HG03571 (cell line): Measurements from ENCODE around the gene FST.

Experiments
- ATAC-seq: cut with Tn5 transposase; IDR thresholded peaks from one replicate; pipeline ENCODE4 v1.9.1; 2021; ENCODE audit not compliant: unreplicated experiment

The FST gene, protein sequence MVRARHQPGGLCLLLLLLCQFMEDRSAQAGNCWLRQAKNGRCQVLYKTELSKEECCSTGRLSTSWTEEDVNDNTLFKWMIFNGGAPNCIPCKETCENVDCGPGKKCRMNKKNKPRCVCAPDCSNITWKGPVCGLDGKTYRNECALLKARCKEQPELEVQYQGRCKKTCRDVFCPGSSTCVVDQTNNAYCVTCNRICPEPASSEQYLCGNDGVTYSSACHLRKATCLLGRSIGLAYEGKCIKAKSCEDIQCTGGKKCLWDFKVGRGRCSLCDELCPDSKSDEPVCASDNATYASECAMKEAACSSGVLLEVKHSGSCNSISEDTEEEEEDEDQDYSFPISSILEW

GRCh38 chr5:53480416-53481158 is at the start of gene FST:
FST (plus strand) TSS chr5:53480629; CDS start chr5:53480792, 163 bp downstream.
- no peak for ATAC-seq

GRCh38 chr5:53431665-53432064 is 48.8 kb upstream of the FST start:
- ATAC-seq = no peak

GRCh38 chr5:53433026-53433425 is 47.4 kb upstream of the FST start:
- no peak for ATAC-seq

- ATAC-seq = no peak
These were observed 45.9 kb upstream of the FST start for GRCh38 chr5:53434541-53434940.

GRCh38 chr5:53436480-53437191 is 43.8 kb upstream of the FST start:
- no peak for ATAC-seq

GRCh38 chr5:53438079-53438478 is 42.4 kb upstream of the FST start:
- ATAC-seq = no peak

- ATAC-seq = no peak
These were observed 41.6 kb upstream of the FST start for GRCh38 chr5:53438486-53439472.

- no peak for ATAC-seq
These were observed 37.5 kb upstream of the FST start for GRCh38 chr5:53442961-53443360.

- no peak for ATAC-seq
These were observed 34.9 kb upstream of the FST start for GRCh38 chr5:53445569-53445968.

GRCh38 chr5:53446908-53447307 is 33.5 kb upstream of the FST start:
- ATAC-seq = no peak

DNA sequence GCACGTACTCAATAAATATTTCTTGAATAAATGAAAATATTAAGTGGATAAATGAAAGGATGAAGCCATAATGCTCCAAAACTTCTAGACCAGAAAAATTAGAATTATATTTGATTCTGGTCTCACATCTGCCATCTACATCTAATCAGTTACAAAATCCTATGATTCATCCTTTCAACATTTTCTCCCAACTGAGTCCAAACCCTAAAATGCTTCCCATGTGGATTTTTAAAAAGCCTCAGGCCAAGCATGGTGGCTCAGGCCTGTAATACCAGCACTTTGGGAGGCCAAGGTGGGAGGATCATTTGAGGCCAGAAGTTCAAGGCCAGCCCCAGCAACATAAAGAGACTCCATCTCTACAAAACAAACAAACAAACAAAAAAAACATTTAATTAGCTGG is 31.6 kb upstream of the FST start:
- ATAC-seq = no peak

- ATAC-seq = no peak
These were observed 26.3 kb upstream of the FST start for GRCh38 chr5:53453898-53454718.

DNA sequence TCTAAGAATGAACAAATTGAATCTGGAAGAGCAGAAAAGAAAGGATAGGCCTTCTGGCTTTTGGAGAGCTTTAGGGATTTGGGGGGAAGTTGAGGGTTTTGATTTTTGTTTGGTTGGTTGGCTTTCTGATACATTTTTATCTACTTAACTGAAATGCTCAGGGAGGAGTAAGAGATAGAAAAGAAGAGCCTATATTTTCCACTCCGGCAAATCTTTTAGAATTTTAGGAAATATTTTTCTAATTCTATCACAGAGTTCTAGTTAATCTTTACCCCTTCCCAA is 25.8 kb upstream of the FST start:
- no peak for ATAC-seq

DNA sequence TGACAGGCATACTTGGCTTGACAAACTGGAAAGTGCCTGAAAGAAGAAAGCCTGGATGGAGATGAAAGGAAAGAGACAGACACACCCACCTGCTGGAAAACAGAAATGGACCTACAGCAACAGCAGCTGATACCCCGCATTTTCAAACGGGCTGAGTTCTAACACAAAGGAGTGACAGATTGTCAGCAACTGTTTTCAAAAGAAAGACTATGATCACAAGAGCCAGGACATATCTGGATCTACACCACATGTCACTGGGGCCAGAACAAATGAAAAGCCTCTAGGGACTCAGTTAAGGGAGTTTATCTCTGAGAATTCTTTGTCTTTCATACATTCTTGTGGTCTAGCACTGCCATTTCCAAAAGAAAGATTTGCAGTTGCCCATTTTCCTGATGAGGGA is 24.1 kb upstream of the FST start:
- no peak for ATAC-seq

GRCh38 chr5:53463909-53464621 is 16.4 kb upstream of the FST start:
- ATAC-seq = no peak

- ATAC-seq = no peak
These were observed 15.7 kb upstream of the FST start for GRCh38 chr5:53464722-53465121.

GRCh38 chr5:53469946-53470687 is 10.3 kb upstream of the FST start:
- ATAC-seq = no peak

GRCh38 chr5:53472279-53472678 is 8.2 kb upstream of the FST start:
- ATAC-seq = no peak
